GM12878 (cell line): ENCODE data around the gene ANO7. TPM values are rescaled to one million over a fixed set of nuclear protein-coding genes. Genes with fewer than 3 reads are reported as not detected.
A peak's percentile ranks its signal among the peaks of the same experiment; 100 is the strongest.

ENCODE experiments used
- ATAC-seq: fragments of 200-7000 bp; cut with Tn5 transposase; 3 replicates; pipeline ENCODE4 v1.9.1; 2020; ENCODE audit warnings: mild to moderate bottlenecking, moderate library complexity
- BruUV-seq: library from RNA; stranded (reverse); fragments of 400-500 nt; replicated peaks from 2 replicates; lab custom pipeline; 2021; lab: Mats Ljungman, UMichigan
- CTCF ChIA-PET: fragments of 300-600 bp; sonication (Branson Sonifier 250); formaldehyde crosslinking; extraction: SDS; loops from one replicate; lab custom pipeline; 2021; ENCODE audit warnings: inconsistent platforms; lab: Yijun Ruan, JAX
- POLR2A ChIA-PET: fragments of 350-600 bp; formaldehyde crosslinking; extraction: SDS; loops from one replicate; lab custom pipeline; 2021; ENCODE audit warnings: inconsistent platforms; lab: Charles Lee
- RAD21 ChIA-PET: fragments of 300-600 bp; sonication (Branson Sonifier 250); formaldehyde crosslinking; loops from one replicate; lab custom pipeline; 2023; ENCODE audit warnings: antibody characterized with exemption; ENCODE audit not compliant: unreplicated experiment; lab: Charles Lee
- SMC1A ChIA-PET: fragments of 300-600 bp; sonication (Branson Sonifier 250); formaldehyde crosslinking; loops from one replicate; lab custom pipeline; 2023; ENCODE audit not compliant: unreplicated experiment, uncharacterized antibody; lab: Charles Lee
- DNase-seq: peaks from one replicate; pipeline ENCODE4 v3.0.0-alpha.2; 2011; ENCODE audit warnings: low read depth, low spot score
- FAIRE-seq: peaks from 3 replicates; lab custom pipeline; 2011; peaks lifted over from hg19 to GRCh38; lab: Jason Lieb, UNC
- H2AFZ ChIP-seq: 2 replicates; pipeline ENCODE4 v1.6.0; 2011; ENCODE audit warnings: low read depth, low read length, control low read depth; ENCODE audit not compliant: control insufficient read depth
- H3K27ac ChIP-seq: 2 replicates; pipeline ENCODE4 v1.5.1; 2011; ENCODE audit warnings: control low read depth; ENCODE audit not compliant: control insufficient read depth, insufficient read depth
- H3K27me3 ChIP-seq, 2 experiments: replicated peaks in 1 of 2; 2 replicates each; pipeline versions ENCODE4 v1.6.0 to v1.6.1; 2011; ENCODE audit warnings: low read length in 1 of 2; ENCODE audit not compliant: control insufficient read depth in 2 of 2, insufficient read depth in 2 of 2
- H3K36me3 ChIP-seq, 2 experiments: 2 replicates each; pipeline ENCODE4 v1.5.1; 2011; ENCODE audit warnings: low read length in 1 of 2; ENCODE audit not compliant: control insufficient read depth in 2 of 2, insufficient read depth in 2 of 2
- H3K4me1 ChIP-seq: 2 replicates; pipeline ENCODE4 v1.6.1; 2011; ENCODE audit warnings: mild to moderate bottlenecking, low read length, moderate library complexity, mixed read lengths; ENCODE audit not compliant: control insufficient read depth, insufficient read depth
- H3K4me2 ChIP-seq: 2 replicates; pipeline ENCODE4 v1.6.0; 2011; ENCODE audit warnings: control low read depth; ENCODE audit not compliant: control insufficient read depth, insufficient read depth
- H3K4me3 ChIP-seq: fragments of 200-600 bp; sonication (generic); 2 replicates; pipeline ENCODE4 v1.5.1; 2016
- H3K79me2 ChIP-seq: 2 replicates; pipeline ENCODE4 v1.6.0; 2011; ENCODE audit warnings: low read length; ENCODE audit not compliant: control insufficient read depth, insufficient read depth
- H3K9ac ChIP-seq: 2 replicates; pipeline ENCODE4 v1.8.0; 2011; ENCODE audit warnings: low read length, control low read depth, mixed read lengths; ENCODE audit not compliant: control insufficient read depth, insufficient read depth
- H3K9me3 ChIP-seq: replicated peaks from 3 replicates; pipeline ENCODE4 v1.5.1; 2011; ENCODE audit warnings: mild to moderate bottlenecking, low read length; ENCODE audit not compliant: control insufficient read depth, insufficient read depth
- H4K20me1 ChIP-seq: 2 replicates; pipeline ENCODE4 v1.6.0; 2011; ENCODE audit not compliant: control insufficient read depth, insufficient read depth
- ATF7 ChIP-seq: fragments of 450-650 bp; IDR thresholded peaks from 2 replicates; pipeline ENCODE4 v1.6.1; 2016; ENCODE audit warnings: low read depth, mild to moderate bottlenecking
- DPF2 ChIP-seq: fragments of 450-650 bp; IDR thresholded peaks from 2 replicates; pipeline ENCODE4 v1.6.1; 2017; ENCODE audit warnings: mild to moderate bottlenecking
- NRF1 ChIP-seq: conservative IDR thresholded peaks from 2 replicates; pipeline ENCODE4 v1.6.1; 2011; ENCODE audit warnings: mild to moderate bottlenecking, low read depth, low read length, improper control_type of control experiment
- PML ChIP-seq: IDR thresholded peaks from 2 replicates; pipeline ENCODE4 v1.6.1; 2012; ENCODE audit warnings: low read length, inconsistent platforms
- SIN3A ChIP-seq: IDR thresholded peaks from 2 replicates; pipeline ENCODE4 v1.6.1; 2012; ENCODE audit warnings: low read depth, low read length, improper control_type of control experiment
- SPI1 ChIP-seq: IDR thresholded peaks from 2 replicates; pipeline ENCODE4 v1.6.1; 2011; ENCODE audit warnings: low read depth, mild to moderate bottlenecking, low read length, moderate library complexity, borderline replicate concordance; ENCODE audit not compliant: insufficient read depth
- SRF ChIP-seq, 2 experiments: IDR thresholded peaks; 2 replicates each; pipeline ENCODE4 v1.6.1; 2011; ENCODE audit warnings: low read depth in 2 of 2, low read length in 2 of 2, mild to moderate bottlenecking in 1 of 2, moderate library complexity in 1 of 2
- WRNIP1 ChIP-seq: IDR thresholded peaks from 2 replicates; pipeline ENCODE4 v1.6.1; 2011; ENCODE audit warnings: low read depth, low read length, improper control_type of control experiment, borderline replicate concordance
- YY1 ChIP-seq: IDR thresholded peaks from 2 replicates; pipeline ENCODE4 v1.6.1; 2011; ENCODE audit warnings: low read depth, mild to moderate bottlenecking, low read length
- ZNF24 ChIP-seq: fragments of 450-650 bp; IDR thresholded peaks from 2 replicates; pipeline ENCODE4 v1.6.1; 2017; ENCODE audit warnings: antibody characterized with exemption, mild to moderate bottlenecking
- WGBS: methylation state at CpG from one replicate; pipeline ENCODE4 v1.1.6; 2016; ENCODE audit warnings: low lambda C conversion rate; ENCODE audit not compliant: insufficient replicate concordance, insufficient coverage; ENCODE audit errors: missing lambda C conversion rate; 5-methylcytosine and 5-hydroxymethylcytosine counted together
- in situ Hi-C: fragments of 300-500 bp; cut with MboI; formaldehyde crosslinking; loops from 9 replicates; pipeline ENCODE4 v1.14.3; 2018; ENCODE audit warnings: mixed read lengths
- intact Hi-C: fragments of 100-400 bp; cut with micrococcal nuclease; formaldehyde crosslinking; loops from one replicate; pipeline ENCODE4 v1.14.2; 2022; ENCODE audit not compliant: unreplicated experiment
- polyA plus RNA-seq, 11 experiments: library from polyadenylated mRNA; depleted of rRNA in 4 of 11; unstranded in 6 of 11; stranded (reverse) in 5 of 11; fragments of >200 nt; fragmentation: Nextera tagmentation in 4 of 11; fragmentation: Illumina TruSeq in 1 of 11; extraction: Ambion mirVana in 4 of 11; extraction: Trizol in 1 of 11; gene quantifications; 1 replicate in 1 of 11; 2 replicates in 10 of 11; pipeline versions ENCODE4 v1.2.1 to v1.2.3, GENCODE V29; 2011 to 2016; ENCODE audit warnings: inconsistent platforms in 2 of 11, missing spikeins in 2 of 11, low read depth in 1 of 11
- total RNA-seq, 4 experiments: library from RNA; depleted of rRNA in 3 of 4; stranded (reverse); fragments of >200 nt in 3 of 4; fragmentation: Illumina TruSeq in 1 of 4; extraction: Trizol in 1 of 4; gene quantifications; 2 replicates each; pipeline versions ENCODE4 v1.2.1 to v1.2.3, GENCODE V29; 2013 to 2021
- TF ChIP-seq, protein P1 (sequence below): fragments of 450-650 bp; IDR thresholded peaks from 2 replicates; pipeline ENCODE4 v1.6.1; 2016; ENCODE audit warnings: mild to moderate bottlenecking
- TF ChIP-seq, protein P2 (sequence below): IDR thresholded peaks from 2 replicates; pipeline ENCODE4 v1.6.1; 2012; ENCODE audit warnings: low read depth, low read length, improper control_type of control experiment

The ANO7 gene
- total and polyA plus RNA-seq, 10 of the 15 experiments (the other 5 are each of a cell fraction or from before 2014, with no cell fraction given), result 0.08 to 1.4 (median 0.44) TPM

DNA sequence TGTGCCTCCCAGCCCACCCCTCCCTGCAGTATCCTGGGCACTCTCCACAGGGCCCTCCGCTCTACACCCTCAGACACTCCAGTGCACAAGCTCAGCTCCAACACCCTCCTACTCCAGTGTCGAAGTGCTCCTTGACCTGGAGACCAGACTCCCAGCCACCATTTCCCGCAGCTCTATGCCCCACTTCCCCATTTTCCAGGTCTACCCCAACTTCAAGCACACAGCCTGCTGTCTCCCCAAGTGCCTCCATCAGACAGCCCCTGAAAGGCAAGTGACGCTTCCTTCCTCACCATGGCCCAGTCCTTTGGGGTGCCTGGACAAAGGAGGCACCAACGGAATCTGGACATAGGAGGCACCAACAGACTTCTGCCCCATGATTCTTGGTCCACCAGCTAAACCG, 46.4 kb upstream of the ANO7 start:
- H3K4me2 ChIP-seq, result no peak overlapping the region
- H3K79me2 ChIP-seq, result peaks cover 10% of the 10 kb centered on the region
- in situ Hi-C loops (no loop called here), intact Hi-C loops (loop anchor here (10.0 kb wide), 1 partner anchor 57 kb away; no protein-coding TSS in a partner anchor)
- no peaks in the 10 kb centered on the region for H4K20me1 ChIP-seq
- TF ChIP-seq ATF7 (no peak), SPI1 (peak; percentile 13; the same call in 1 of the 2 replicates), DPF2 (no peak), ZNF24 (no peak), SIN3A (no peak)
- ChIA-PET SMC1A (interaction anchor here (1.2 kb wide), 1 partner anchor 24 kb away, joined by 3 read pairs; no protein-coding TSS in a partner anchor), CTCF (no interaction called here), RAD21 (interaction anchor here (0.9 kb wide), 1 partner anchor 43 kb away, joined by 3 read pairs; no protein-coding TSS in a partner anchor), POLR2A (no interaction called here)
- 97% methylated on average over 6 of the region's 6 CpGs for WGBS
- H3K9me3 ChIP-seq, result no peaks in the 10 kb centered on the region
- BruUV-seq, result no TSS peak
- H3K27ac ChIP-seq, result no peak overlapping the region
- DNase-seq, result no peak
- H2AFZ ChIP-seq, result no peak overlapping the region
- peaks cover 4% of the 10 kb centered on the region; the same call in 1 of the 2 replicates for H3K4me1 ChIP-seq
- H3K27me3 ChIP-seq, result no peaks in the 10 kb centered on the region; a peak in 1 of 4 replicates
- H3K9ac ChIP-seq, result no peak overlapping the region
- ATAC-seq, result no peak
- H3K4me3 ChIP-seq, result no peak overlapping the region
- no peak for FAIRE-seq
- H3K36me3 ChIP-seq, result peaks cover 6 to 18% of the 10 kb centered on the region in 2 experiments

DNA sequence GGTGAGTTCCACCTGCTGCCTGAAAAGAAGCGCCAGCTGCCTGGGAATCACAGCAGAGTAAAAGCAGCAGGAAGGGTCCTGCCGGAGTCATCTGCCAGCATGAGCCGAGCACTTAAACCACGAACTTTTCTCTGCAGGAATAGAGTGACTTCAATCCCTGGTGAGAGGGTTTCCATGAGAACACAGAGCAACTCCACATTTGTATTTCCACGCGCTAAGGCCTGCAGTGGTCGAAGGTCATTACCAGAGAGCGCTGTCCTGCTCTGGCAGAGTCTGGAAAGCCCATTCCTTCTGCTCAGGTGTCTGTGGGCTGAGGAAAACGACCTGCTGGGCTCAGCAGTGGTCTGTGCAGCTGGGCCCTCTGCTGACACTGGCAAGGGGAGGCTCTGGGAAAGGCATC, 45.9 kb upstream of the ANO7 start:
- Histone ChIP-seq H4K20me1 (no peaks in the 10 kb centered on the region), H3K4me2 (no peak overlapping the region), H3K27me3 (no peaks in the 10 kb centered on the region; a peak in 1 of 4 replicates), H3K79me2 (peaks cover 11% of the 10 kb centered on the region), H3K4me3 (no peak overlapping the region), H3K9ac (no peak overlapping the region), H3K36me3 (peaks cover 5 to 14% of the 10 kb centered on the region in 2 experiments), H3K9me3 (no peaks in the 10 kb centered on the region), H3K4me1 (peaks cover 4% of the 10 kb centered on the region), H3K27ac (no peak overlapping the region), H2AFZ (no peak overlapping the region)
- no peak for DNase-seq
- no TSS peak for BruUV-seq
- ChIA-PET CTCF (no interaction called here), POLR2A (no interaction called here), SMC1A (interaction anchor here (1.2 to 1.5 kb wide), 2 partner anchors 25 to 64 kb away, joined by 3 to 5 read pairs; no protein-coding TSS in a partner anchor), RAD21 (interaction anchor here (0.9 kb wide), 1 partner anchor 43 kb away, joined by 3 read pairs; no protein-coding TSS in a partner anchor)
- in situ Hi-C loops (no loop called here), intact Hi-C loops (loop anchor here (10.0 kb wide), 1 partner anchor 58 kb away; no protein-coding TSS in a partner anchor)
- WGBS, result 88% methylated on average over 9 of the region's 9 CpGs
- no peak for FAIRE-seq
- ATAC-seq, result no peak
- TF ChIP-seq, protein P1, sequence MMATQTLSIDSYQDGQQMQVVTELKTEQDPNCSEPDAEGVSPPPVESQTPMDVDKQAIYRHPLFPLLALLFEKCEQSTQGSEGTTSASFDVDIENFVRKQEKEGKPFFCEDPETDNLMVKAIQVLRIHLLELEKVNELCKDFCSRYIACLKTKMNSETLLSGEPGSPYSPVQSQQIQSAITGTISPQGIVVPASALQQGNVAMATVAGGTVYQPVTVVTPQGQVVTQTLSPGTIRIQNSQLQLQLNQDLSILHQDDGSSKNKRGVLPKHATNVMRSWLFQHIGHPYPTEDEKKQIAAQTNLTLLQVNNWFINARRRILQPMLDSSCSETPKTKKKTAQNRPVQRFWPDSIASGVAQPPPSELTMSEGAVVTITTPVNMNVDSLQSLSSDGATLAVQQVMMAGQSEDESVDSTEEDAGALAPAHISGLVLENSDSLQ, result no peak
- TF ChIP-seq WRNIP1, result no peak
- TF ChIP-seq, protein P2, sequence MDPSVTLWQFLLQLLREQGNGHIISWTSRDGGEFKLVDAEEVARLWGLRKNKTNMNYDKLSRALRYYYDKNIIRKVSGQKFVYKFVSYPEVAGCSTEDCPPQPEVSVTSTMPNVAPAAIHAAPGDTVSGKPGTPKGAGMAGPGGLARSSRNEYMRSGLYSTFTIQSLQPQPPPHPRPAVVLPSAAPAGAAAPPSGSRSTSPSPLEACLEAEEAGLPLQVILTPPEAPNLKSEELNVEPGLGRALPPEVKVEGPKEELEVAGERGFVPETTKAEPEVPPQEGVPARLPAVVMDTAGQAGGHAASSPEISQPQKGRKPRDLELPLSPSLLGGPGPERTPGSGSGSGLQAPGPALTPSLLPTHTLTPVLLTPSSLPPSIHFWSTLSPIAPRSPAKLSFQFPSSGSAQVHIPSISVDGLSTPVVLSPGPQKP, result no peak
- TF ChIP-seq SRF (IDR thresholded peaks at IDR 0.05; ENCODE audit: low read depth in 2 of 2, low read length in 2 of 2), result no peak
- TF ChIP-seq YY1, result no peak
- no peak for TF ChIP-seq PML
- no peak for TF ChIP-seq NRF1
